GM12873 (cell line): ENCODE results near the gene METRNL.

Source experiments
- CTCF ChIP-seq: IDR thresholded peaks from 2 replicates; pipeline ENCODE4 v1.5.1; 2012; ENCODE audit warnings: low read depth, mild to moderate bottlenecking, moderate library complexity, low read length, control low read depth; ENCODE audit not compliant: insufficient read depth; ENCODE audit errors: missing control alignments

The METRNL gene

GRCh38 chr17:83068641-83069570, 10.5 kb upstream of the METRNL start:
- no peak for TF ChIP-seq CTCF

DNA sequence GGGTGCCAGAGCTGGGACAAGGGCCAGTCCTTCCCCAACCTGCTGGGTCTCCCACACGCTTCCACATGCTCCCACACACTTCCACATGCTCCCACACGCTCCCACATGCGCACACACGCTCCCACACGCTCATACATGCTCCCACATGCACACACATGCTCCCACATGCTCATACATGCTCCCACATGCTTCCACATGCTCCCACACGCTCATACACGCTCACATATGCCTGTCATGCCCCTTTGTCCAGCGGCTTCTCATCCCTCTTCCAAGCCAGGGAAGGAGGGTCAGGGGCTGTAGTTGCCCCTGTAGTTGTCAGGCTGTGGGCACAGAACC, 9.9 kb upstream of the METRNL start:
- no peak for TF ChIP-seq CTCF

- no peak for TF ChIP-seq CTCF
These were observed 9.3 kb upstream of the METRNL start for GRCh38 chr17:83069931-83070742.

DNA sequence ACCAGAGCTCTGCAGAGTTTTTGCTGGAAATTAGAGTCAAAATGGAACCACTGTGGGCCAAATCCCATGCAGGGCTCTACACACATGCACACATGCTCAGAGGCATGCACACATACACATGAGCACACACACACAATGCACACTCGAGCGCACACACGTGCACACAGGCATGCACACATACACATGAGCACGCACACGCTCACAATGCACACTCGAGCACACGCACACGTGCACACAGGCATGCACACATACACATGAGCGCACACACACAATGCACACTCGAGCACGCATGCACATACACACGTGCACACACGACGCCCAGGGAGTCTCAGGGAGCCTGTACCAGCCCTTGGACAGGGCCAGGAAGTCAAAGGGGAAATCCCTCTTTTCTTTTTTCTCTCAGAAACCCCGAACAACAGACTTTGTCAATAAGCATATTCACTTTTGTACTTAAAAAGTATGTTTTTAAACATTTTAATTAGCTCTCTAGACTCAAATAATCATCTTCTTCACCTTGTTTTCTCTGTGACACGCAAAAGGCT, 8.5 kb upstream of the METRNL start:
- TF ChIP-seq CTCF = no peak

DNA sequence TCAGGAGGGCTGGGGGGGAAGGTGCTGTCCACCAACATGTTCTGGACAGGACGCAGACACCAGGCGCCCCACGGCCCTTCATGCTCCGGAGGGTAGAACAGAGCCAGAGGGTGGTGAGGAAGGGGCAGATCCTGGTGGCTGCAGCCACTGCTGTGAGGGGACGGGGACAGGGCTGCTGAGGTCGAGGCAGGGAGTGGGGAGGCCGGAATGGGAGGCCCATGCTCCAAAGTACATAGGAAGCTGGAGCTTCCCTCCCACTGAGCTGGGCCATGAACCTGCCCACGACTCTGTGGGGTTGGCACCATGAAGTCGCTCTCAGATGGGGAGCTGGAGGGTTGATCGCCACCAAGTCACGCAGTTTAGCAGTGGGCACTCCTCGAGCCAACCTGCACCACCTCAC, 8.0 kb upstream of the METRNL start:
- TF ChIP-seq CTCF = no peak

DNA sequence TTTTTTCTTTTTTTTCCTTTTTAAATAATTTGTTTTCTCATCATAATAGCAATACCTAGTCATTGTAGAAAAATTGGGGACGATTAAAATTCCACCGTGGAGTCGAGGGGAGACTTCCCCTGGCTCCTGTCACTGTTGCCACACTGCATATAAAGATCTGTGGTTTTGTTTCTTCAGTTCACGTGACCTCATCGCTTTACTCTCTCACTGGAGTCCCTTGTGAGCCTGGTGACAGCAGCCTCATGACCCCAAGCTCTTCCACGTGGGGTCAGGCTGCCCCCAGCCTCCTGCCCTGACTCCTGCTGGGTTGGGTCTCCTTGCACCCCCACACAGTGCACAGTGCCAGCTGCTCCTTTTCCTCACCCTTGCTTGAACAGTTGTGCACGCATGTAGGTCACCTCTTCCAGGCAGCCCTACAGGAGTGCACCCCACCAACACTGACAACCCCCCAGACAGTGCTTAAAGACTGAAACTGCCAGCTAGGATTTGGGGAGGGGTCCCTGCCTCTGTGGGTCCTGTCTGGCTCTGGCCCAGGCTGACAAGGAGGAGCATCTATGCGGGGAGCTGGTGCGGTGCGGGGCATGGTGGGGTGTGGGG, 7.3 kb upstream of the METRNL start:
- no peak for TF ChIP-seq CTCF

DNA sequence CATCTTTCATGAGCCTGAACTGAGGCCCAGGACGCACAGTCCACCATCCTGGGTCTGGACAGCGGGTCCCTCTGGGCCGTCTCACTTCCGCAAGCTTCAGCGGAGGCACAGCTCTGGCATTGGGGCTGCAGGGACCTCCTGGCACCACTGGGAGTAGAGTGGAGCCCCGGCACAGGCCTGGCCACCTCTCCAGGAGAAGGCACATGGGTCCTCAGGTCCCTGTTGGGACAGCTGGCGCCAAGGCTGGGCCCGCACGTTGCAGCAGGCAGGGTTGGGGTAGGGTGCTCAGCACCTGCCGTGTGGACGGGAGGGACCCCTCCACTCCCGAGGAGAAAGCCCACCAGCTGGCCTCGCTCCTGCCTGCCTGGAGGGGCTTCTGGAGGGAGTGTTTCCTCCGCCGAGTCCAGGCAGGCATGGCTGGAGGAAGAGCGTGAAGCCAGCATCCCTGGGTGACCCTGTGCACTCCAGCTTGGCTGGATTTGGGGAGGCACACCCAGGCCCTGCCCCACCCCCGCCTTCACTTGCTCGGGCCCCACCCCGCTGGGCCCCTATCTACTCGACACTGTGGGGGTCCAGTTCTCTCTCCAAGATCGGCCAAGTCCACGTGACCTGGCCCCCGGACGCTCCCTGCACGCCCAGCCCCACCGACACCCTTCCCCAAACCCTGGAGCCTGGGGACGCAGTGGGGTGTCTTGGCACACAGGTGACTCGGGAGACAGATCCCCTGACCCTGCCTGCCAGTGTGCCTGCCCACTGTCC, 6.6 kb upstream of the METRNL start:
- TF ChIP-seq CTCF = no peak
